Natural killer cell (primary cell): ENCODE results near the gene TXNRD1. TPM values are rescaled to one million over a fixed set of nuclear protein-coding genes. Genes with fewer than 3 reads are reported as not detected.

ENCODE experiments used
- ATAC-seq, 3 donors: fragments of 150-1000 bp in 2 of 3; fragments of 200-7000 bp in 1 of 3; cut with Tn5 transposase; 1 replicate in 1 of 3; 2 replicates in 2 of 3; pipeline ENCODE4 v1.10.0; 2021; ENCODE audit warnings: mild to moderate bottlenecking in 2 of 3, moderate library complexity in 2 of 3
- DNase-seq, 2 donors: peaks; one replicate each; pipeline versions ENCODE4 v3.0.0 to v3.0.0-alpha.2; 2013 to 2021; ENCODE audit warnings: mixed read lengths in 1 of 2
- H3K27ac ChIP-seq: one replicate; pipeline ENCODE4 v1.5.1; 2013; ENCODE audit warnings: mild to moderate bottlenecking, low read length
- H3K27me3 ChIP-seq: one replicate; pipeline ENCODE4 v1.6.1; 2013; ENCODE audit warnings: low read length; ENCODE audit not compliant: control insufficient read depth, insufficient read depth
- H3K36me3 ChIP-seq: one replicate; pipeline ENCODE4 v1.6.1; 2013; ENCODE audit warnings: low read length; ENCODE audit not compliant: control insufficient read depth, insufficient read depth
- H3K4me1 ChIP-seq: one replicate; pipeline ENCODE4 v1.6.1; 2013; ENCODE audit warnings: low read length; ENCODE audit not compliant: control insufficient read depth, insufficient read depth
- H3K4me3 ChIP-seq: one replicate; pipeline ENCODE4 v1.5.1; 2013; ENCODE audit warnings: low read length
- H3K9me3 ChIP-seq: one replicate; pipeline ENCODE4 v1.6.1; 2013; ENCODE audit warnings: low read length; ENCODE audit not compliant: control insufficient read depth, insufficient read depth
- H3K27ac Mint-ChIP-seq, 2 donors: one replicate each; pipeline ENCODE4 v1.8.0; 2022; ENCODE audit warnings: mild to moderate bottlenecking in 2 of 2, mixed read lengths in 2 of 2, moderate library complexity in 1 of 2
- H3K27me3 Mint-ChIP-seq, 2 donors: one replicate each; pipeline ENCODE4 v1.8.0; 2022; ENCODE audit warnings: low read depth in 2 of 2, mixed read lengths in 2 of 2
- H3K36me3 Mint-ChIP-seq: one replicate; pipeline ENCODE4 v1.8.0; 2022; ENCODE audit warnings: mixed read lengths
- H3K4me1 Mint-ChIP-seq, 2 donors: one replicate each; pipeline ENCODE4 v1.8.0; 2022; ENCODE audit warnings: mixed read lengths in 2 of 2
- H3K4me3 Mint-ChIP-seq: one replicate; pipeline ENCODE4 v1.8.0; 2022; ENCODE audit warnings: mild to moderate bottlenecking, moderate library complexity, mixed read lengths
- H3K9me3 Mint-ChIP-seq, 2 donors: one replicate each; pipeline ENCODE4 v1.8.0; 2022; ENCODE audit warnings: mixed read lengths in 2 of 2
- WGBS: methylation state at CpG from one replicate; pipeline ENCODE4 v1.1.7; 2013; ENCODE audit warnings: missing lambda C conversion rate; ENCODE audit not compliant: insufficient coverage; 5-methylcytosine and 5-hydroxymethylcytosine counted together
- intact Hi-C: fragments of 100-400 bp; cut with micrococcal nuclease; formaldehyde crosslinking; loops from one replicate; pipeline ENCODE4 v1.14.2; 2022
- total RNA-seq, 4 donors: library from RNA; stranded (reverse); fragments of 120-200 nt in 1 of 4; gene quantifications; one replicate each; pipeline versions ENCODE4 v1.2.3 to v1.2.4, GENCODE V29; 2013 to 2022
- TF ChIP-seq, protein P1 (sequence below): fragments of 200-600 bp; IDR thresholded peaks from one replicate; pipeline ENCODE4 v1.8.0; 2022; ENCODE audit warnings: antibody characterized with exemption

Gene TXNRD1
- total RNA-seq, 3 donors from 2014 or later (not counting 1 experiment from before 2014, with no cell fraction given) = 46.9 to 59.7 (median 47.3) TPM

DNA sequence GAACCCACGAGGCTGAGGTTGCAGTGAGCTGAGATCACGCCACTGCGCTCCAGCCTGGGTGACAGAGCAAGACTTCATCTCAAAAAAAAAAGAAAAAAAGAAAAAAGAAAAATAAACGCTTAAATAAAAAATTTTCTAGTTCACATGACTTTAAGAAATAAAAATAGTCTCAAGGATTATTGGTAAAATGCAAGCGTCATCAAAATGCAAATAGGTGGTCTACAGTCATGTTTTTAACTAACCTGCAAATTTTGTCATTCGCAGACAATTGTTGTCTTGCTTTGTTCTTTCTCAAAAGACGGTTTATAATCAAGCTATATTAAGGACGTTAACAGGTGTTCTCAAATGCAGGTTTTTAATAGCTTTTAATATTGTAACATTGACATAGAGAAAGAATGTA is 22.4 kb downstream of the TXNRD1 start:
- H3K27ac Mint-ChIP-seq = no peak overlapping the region
- Histone ChIP-seq H3K4me1 (no peaks in the 10 kb centered on the region), H3K4me3 (no peak overlapping the region), H3K9me3 (peaks cover 16% of the 10 kb centered on the region), H3K27me3 (no peaks in the 10 kb centered on the region), H3K27ac (no peak overlapping the region), H3K36me3 (no peaks in the 10 kb centered on the region)
- DNase-seq (no peak), ATAC-seq (no peak)
- whole genome bisulfite sequencing = 97% methylated on average over 6 of the region's 8 CpGs
- TF ChIP-seq, protein P1, sequence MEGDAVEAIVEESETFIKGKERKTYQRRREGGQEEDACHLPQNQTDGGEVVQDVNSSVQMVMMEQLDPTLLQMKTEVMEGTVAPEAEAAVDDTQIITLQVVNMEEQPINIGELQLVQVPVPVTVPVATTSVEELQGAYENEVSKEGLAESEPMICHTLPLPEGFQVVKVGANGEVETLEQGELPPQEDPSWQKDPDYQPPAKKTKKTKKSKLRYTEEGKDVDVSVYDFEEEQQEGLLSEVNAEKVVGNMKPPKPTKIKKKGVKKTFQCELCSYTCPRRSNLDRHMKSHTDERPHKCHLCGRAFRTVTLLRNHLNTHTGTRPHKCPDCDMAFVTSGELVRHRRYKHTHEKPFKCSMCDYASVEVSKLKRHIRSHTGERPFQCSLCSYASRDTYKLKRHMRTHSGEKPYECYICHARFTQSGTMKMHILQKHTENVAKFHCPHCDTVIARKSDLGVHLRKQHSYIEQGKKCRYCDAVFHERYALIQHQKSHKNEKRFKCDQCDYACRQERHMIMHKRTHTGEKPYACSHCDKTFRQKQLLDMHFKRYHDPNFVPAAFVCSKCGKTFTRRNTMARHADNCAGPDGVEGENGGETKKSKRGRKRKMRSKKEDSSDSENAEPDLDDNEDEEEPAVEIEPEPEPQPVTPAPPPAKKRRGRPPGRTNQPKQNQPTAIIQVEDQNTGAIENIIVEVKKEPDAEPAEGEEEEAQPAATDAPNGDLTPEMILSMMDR = no peak
- no peaks in the 10 kb centered on the region for H3K4me1 Mint-ChIP-seq
- H3K9me3 Mint-ChIP-seq = peaks cover 0 to 7% of the 10 kb centered on the region in 2 donors
- H3K27me3 Mint-ChIP-seq = peaks cover 0 to 6% of the 10 kb centered on the region in 2 donors
- H3K4me3 Mint-ChIP-seq = no peak overlapping the region
- H3K36me3 Mint-ChIP-seq = peaks cover 10% of the 10 kb centered on the region
- intact Hi-C loops = no loop called here

DNA sequence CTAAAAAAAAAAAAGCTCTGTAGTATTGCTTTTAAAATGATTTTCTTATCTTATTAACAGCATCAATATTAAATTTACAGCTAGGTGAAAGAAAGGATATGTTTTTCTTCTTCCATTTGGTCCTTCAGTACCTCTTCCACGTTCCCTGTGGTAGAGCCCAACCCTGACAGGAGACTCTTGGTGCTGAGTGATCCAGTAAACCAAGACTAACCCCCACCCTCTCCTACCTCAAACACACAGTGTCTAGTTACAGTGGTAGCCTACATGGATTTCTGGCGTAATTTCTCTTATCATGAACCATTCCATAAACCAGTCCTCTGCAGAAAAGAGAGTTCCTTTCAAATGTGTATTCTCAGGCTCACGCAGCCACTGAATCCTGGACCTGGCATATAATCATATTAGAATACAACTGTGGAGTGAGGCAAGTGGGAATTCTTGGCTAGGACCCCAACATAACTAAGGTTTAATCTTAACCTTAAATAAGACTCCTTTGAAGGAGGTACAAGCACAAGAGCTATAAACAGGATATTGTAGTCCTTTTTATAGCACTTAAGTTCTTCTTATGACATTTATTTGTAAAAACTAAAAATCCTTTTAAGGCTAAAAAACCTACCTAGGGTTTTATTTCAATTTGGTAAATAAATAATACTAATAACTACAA is 27.1 kb downstream of the TXNRD1 start:
- Mint-ChIP-seq H3K4me1 (no peaks in the 10 kb centered on the region), H3K27ac (no peak overlapping the region), H3K4me3 (no peak overlapping the region), H3K36me3 (no peaks in the 10 kb centered on the region), H3K27me3 (peaks cover 9 to 21% of the 10 kb centered on the region in 2 donors), H3K9me3 (no peaks in the 10 kb centered on the region)
- DNase-seq (no peak), ATAC-seq (no peak)
- Histone ChIP-seq H3K9me3 (no peaks in the 10 kb centered on the region), H3K27me3 (no peaks in the 10 kb centered on the region), H3K4me3 (no peak overlapping the region), H3K4me1 (no peaks in the 10 kb centered on the region), H3K27ac (no peak overlapping the region), H3K36me3 (no peaks in the 10 kb centered on the region)
- TF ChIP-seq, protein P1 = no peak
- intact Hi-C loops = no loop called here
- WGBS = 79% methylated on average over 3 of the region's 3 CpGs

DNA sequence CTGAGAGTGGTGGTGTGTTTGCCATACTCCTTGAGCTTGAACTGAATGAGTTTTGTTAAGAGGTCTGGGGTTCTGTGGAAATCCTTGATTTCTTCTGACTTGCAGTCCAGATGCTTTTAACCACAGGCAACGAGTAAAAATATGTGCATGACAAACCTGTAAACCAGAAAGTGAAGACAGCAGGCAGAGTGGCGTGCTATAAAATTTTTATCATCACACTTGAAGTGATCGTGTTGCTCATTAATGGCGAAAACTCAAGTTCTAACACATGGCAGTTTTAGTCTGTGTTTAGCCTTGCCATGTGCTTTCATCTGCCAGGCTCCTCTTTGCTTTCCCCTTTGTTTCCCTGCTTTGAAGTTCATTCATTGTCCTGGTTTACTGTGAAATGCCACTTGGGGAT is 28.0 kb downstream of the TXNRD1 start:
- Mint-ChIP-seq H3K4me1 (no peaks in the 10 kb centered on the region), H3K27ac (no peak overlapping the region), H3K27me3 (peaks cover 9 to 21% of the 10 kb centered on the region in 2 donors), H3K36me3 (no peaks in the 10 kb centered on the region), H3K4me3 (no peak overlapping the region), H3K9me3 (no peaks in the 10 kb centered on the region)
- Histone ChIP-seq H3K27ac (no peak overlapping the region), H3K27me3 (no peaks in the 10 kb centered on the region), H3K4me1 (no peaks in the 10 kb centered on the region), H3K9me3 (no peaks in the 10 kb centered on the region), H3K4me3 (no peak overlapping the region), H3K36me3 (no peaks in the 10 kb centered on the region)
- intact Hi-C loops = no loop called here
- ATAC-seq = no peak
- no peak for DNase-seq
- WGBS = 68% methylated on average over 4 of the region's 4 CpGs
- TF ChIP-seq, protein P1 = no peak

DNA sequence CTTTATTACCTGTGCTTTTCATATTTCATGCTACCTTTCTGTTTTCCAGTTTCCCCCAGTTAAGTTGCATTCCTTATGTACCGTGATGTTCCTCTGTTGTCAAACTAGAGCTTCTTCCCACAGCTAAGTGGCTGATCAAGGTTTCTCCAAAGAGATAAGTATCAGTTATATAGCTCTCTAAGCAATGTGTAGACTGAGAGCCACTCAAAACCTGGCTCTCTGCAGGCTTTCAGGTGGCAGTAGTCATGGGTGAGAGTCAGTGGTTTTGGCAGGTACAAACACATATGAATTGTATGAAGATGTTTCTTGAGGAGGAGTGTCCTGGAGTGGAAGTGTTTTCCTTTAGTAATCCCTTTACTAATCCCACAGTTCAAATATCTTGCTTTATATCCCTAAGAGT is 28.4 kb downstream of the TXNRD1 start:
- TF ChIP-seq, protein P1 = no peak
- Mint-ChIP-seq H3K27me3 (peaks cover 9 to 21% of the 10 kb centered on the region in 2 donors), H3K9me3 (no peaks in the 10 kb centered on the region), H3K4me1 (no peaks in the 10 kb centered on the region), H3K27ac (no peak overlapping the region), H3K4me3 (no peak overlapping the region), H3K36me3 (no peaks in the 10 kb centered on the region)
- ATAC-seq = no peak
- WGBS = 90% methylated on average over 1 of the region's 1 CpG
- intact Hi-C loops = no loop called here
- Histone ChIP-seq H3K27me3 (no peaks in the 10 kb centered on the region), H3K4me3 (no peak overlapping the region), H3K27ac (no peak overlapping the region), H3K4me1 (no peaks in the 10 kb centered on the region), H3K36me3 (no peaks in the 10 kb centered on the region), H3K9me3 (no peaks in the 10 kb centered on the region)
- no peak for DNase-seq
